Measurements from ENCODE around the gene PLK5. TPM values are rescaled to one million over a fixed set of nuclear protein-coding genes. Genes with fewer than 3 reads are reported as not detected.

PLK5 gene
- total RNA-seq, 1 donor: under 0.01 TPM

DNA sequence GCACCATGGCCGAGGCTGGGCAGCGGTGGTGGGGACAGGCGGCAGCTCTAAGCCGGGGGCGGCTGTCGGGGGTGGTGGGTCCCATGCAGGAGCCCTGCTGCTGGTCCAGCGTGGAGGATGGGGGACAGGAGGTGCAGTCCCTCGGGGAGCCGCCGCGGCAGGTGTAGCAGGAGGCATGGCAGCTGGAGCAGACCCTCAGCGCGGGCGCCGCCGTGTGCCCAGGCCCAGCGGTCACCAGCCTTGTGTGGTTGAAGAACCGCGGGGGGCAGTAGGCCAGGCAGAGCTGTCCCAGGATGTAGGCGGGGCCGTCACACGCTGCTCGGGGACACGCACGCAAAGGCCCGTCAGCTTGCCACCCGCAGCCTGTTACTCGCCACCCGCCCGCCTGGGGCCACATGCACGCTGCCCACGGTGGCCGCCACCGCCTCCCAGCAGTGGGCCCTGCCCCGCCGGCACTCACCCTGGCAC, 42.0 kb upstream of the PLK5 start:
- no peak for TF ChIP-seq CTCF (IDR thresholded peaks at IDR 0.05; ENCODE audit: insufficient read depth, low read depth, low read length)
- no peak for DNase-seq (ENCODE audit: low read depth)
- H3K4me3 ChIP-seq (ENCODE audit: low read depth, low read length): no peak overlapping the region

GRCh38 chr19:1482361-1483130, 41.3 kb upstream of the PLK5 start:
- no peak for DNase-seq (ENCODE audit: low read depth)
- no peak overlapping the region for H3K4me3 ChIP-seq (ENCODE audit: low read depth, low read length)
- TF ChIP-seq CTCF (IDR thresholded peaks at IDR 0.05; ENCODE audit: insufficient read depth, low read depth, low read length): no peak

DNA sequence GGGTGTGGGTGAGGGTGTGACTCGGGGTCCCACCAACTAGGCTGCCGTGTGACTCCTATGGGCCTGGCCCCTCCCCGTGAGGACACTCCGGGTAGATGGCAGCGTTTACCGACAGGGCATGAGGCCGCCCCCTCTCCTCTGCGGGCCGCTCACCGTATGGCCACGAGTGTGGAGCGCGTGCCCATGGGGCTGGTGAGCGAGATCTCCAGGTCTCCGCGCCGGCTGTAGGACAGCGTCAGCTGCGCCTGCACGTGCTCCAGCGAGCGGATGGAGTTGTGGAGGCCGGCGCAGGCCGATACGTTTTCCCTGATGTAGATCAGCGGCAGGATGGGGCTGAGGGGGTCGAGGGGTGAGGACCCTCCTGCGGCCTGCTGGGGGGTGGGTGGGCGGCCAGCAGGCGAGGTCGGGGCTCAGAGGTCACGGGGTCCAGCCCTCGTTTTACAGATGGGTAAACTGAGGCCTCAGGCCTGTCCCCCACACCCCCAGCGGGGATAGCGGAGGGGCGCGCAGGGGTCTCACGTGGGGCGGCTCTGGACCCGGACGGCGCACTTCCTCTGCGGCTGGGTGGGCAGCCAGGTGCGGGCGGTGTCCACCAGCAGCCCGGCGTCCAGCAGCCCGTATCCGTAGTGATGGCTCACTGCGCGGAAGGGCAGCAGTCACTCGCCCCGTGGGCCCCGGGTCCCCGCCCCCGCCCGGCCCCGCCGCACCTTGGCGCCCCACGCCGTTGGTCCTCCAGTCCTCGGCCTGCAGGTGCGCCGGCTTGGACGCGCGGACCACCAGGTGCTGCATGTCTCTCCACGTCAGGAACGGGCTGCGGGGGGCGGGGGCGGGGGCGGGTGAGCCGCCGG, 40.5 kb upstream of the PLK5 start:
- TF ChIP-seq CTCF (IDR thresholded peaks at IDR 0.05; ENCODE audit: insufficient read depth, low read depth, low read length): no peak
- H3K4me3 ChIP-seq (ENCODE audit: low read depth, low read length): no peak overlapping the region
- no peak for DNase-seq (ENCODE audit: low read depth)

- DNase-seq (ENCODE audit: low read depth): no peak
- no peak for TF ChIP-seq CTCF (IDR thresholded peaks at IDR 0.05; ENCODE audit: insufficient read depth, low read depth, low read length)
These were observed 39.9 kb upstream of the PLK5 start for GRCh38 chr19:1483979-1484428.

DNA sequence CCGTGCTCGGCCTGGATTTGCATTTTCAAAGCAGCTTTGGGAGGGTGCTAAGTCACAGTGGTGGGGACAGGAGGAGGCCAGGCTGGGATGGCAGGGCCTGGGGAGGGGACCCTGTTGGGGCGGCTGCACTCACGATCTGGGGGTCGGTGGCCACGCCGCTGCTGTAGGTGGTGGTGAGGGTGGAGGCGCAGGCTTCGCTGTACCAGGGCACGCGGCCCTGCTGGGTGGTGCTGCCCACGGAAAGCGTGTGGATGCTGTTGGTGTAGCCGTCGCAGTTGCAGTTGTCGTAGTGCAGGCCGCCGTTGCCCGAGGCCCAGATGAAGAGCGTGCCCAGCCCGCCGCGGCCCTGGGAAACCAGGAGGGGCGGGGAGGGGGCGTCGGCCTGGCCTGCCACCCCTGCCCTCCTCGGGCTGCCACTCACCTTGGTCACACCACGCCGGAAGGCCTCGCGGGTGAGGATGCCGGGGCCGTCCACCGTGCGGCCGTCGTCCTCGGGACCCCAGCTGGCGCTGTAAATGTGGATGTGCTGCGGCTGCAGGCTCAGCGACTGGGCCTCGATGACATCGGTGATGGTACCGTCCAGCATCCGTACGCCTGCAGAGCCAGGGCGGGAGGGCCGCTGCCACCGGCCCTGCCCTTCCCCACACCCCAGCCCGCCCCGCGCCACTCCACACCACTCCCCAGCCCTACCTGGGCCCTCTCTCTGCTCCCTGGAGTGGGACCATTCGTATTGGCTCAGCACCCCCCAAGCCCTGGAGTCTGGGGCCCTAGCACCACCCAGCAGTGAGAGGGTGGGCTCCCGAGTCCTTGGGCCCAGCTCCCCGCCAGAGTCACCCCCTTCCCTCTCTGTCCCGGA, 36.9 kb upstream of the PLK5 start:
- H3K4me3 ChIP-seq (ENCODE audit: low read depth, low read length): no peak overlapping the region
- DNase-seq (ENCODE audit: low read depth): no peak
- TF ChIP-seq CTCF (IDR thresholded peaks at IDR 0.05; ENCODE audit: insufficient read depth, low read depth, low read length): no peak

More at GRCh38 chr19:1483979-1484428, 39.9 kb upstream of the PLK5 start:
- no peak overlapping the region for H3K4me3 ChIP-seq (ENCODE audit: low read depth, low read length)

DNA sequence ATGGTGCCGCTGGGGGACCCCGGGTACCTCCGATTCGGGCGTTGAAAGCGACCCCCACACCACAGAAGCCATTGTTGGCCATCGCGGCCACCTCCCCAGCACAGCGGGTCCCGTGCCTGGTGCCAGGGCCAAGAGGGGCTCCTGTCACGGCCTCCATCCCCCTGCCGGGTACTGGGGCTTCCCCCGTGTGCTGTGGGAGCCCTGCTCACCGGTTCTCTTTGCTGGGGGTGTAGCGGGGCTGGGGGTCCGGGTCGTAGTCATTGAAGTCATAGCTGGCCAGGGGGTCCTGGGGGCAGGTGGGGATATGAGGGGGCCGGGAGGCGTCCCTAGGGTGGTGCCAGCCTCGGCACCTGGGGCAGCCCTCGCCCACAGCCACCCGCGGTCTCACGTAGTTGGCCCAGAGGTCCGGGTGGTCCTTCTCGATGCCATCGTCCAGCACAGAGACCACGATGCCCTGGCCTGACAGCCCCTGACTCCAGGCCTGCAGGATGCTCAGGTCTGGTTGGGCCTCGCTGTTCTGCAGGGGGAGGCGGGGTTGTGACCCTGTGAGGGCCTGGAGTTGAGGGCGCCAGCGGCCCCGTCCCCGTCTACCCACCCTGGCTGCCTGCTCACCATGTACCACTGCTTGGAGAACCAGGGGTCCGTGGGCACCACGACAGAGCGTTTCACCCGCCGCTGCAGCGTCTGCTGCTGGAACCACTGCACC, 36.1 kb upstream of the PLK5 start:
- no peak for DNase-seq (ENCODE audit: low read depth)
- TF ChIP-seq CTCF (IDR thresholded peaks at IDR 0.05; ENCODE audit: insufficient read depth, low read depth, low read length): no peak

More for the DNA sequence above, 36.1 kb upstream of the PLK5 start:
- H3K4me3 ChIP-seq (ENCODE audit: low read depth, low read length): no peak overlapping the region

All from fibroblast of villous mesenchyme (primary cell).